ENCODE data around the gene NSD1. TPM values are rescaled to one million over a fixed set of nuclear protein-coding genes. Genes with fewer than 3 reads are reported as not detected.
A peak's percentile ranks its signal among the peaks of the same experiment; 100 is the strongest.
"Not testable (repeated sequence)": the region's sequence is repeated elsewhere in the genome, so short reads cannot be mapped to it uniquely, and the experiment has no call there.

The NSD1 gene
- total RNA-seq, 2 experiments from 2014 or later = 83.2 to 92.9 TPM

- DNase-seq; H3K27me3 Mint-ChIP-seq; CTCF ChIA-PET; H3K9me3 Mint-ChIP-seq; H3K4me3 Mint-ChIP-seq; H3K4me1 Mint-ChIP-seq; H3K27ac Mint-ChIP-seq; H3K36me3 Mint-ChIP-seq (ENCODE audit: low read depth): not testable (repeated sequence)
- POLR2A ChIA-PET = interaction anchor here (0.7 kb wide), 1 partner anchor 9 kb away, joined by 3 read pairs; no protein-coding TSS in a partner anchor
Observed at GRCh38 chr5:177177847-177178437, 44.4 kb downstream of the NSD1 start.

GRCh38 chr5:177178733-177179304 is 45.2 kb downstream of the NSD1 start:
- Mint-ChIP-seq H3K36me3 (ENCODE audit: low read depth) (peaks cover 7% of the 10 kb centered on the region), H3K27ac (no peak overlapping the region), H3K27me3 (no peaks in the 10 kb centered on the region), H3K4me3 (no peak overlapping the region), H3K9me3 (no peaks in the 10 kb centered on the region), H3K4me1 (peaks cover 4% of the 10 kb centered on the region)
- ChIA-PET CTCF (interaction anchor here (0.6 kb wide), 1 partner anchor 27 kb away, joined by 5 read pairs; no protein-coding TSS in a partner anchor), POLR2A (no interaction called here)
- DNase-seq = no peak

- peaks cover 7% of the 10 kb centered on the region for H3K36me3 Mint-ChIP-seq (ENCODE audit: low read depth)
- H3K4me3 Mint-ChIP-seq = no peak overlapping the region
- H3K27ac Mint-ChIP-seq = no peak overlapping the region
- H3K4me1 Mint-ChIP-seq = peaks cover 5% of the 10 kb centered on the region
- H3K27me3 Mint-ChIP-seq = no peaks in the 10 kb centered on the region
- POLR2A ChIA-PET = no interaction called here
- CTCF ChIA-PET = interaction anchor here (0.5 to 0.6 kb wide), 2 partner anchors 27 to 154 kb away, joined by 3 to 5 read pairs; no protein-coding TSS in a partner anchor
- no peaks in the 10 kb centered on the region for H3K9me3 Mint-ChIP-seq
- DNase-seq = no peak
Observed at GRCh38 chr5:177179431-177179830, 45.9 kb downstream of the NSD1 start.

- Mint-ChIP-seq H3K27me3 (no peaks in the 10 kb centered on the region), H3K36me3 (ENCODE audit: low read depth) (peaks cover 10% of the 10 kb centered on the region), H3K4me1 (peaks cover 5% of the 10 kb centered on the region), H3K4me3 (no peak overlapping the region), H3K27ac (no peak overlapping the region), H3K9me3 (no peaks in the 10 kb centered on the region)
- POLR2A ChIA-PET = no interaction called here
- DNase-seq = no peak
- CTCF ChIA-PET = no interaction called here
Observed at GRCh38 chr5:177183142-177183541, 49.6 kb downstream of the NSD1 start.

- H3K27me3 Mint-ChIP-seq = no peaks in the 10 kb centered on the region
- no peak for DNase-seq
- POLR2A ChIA-PET = no interaction called here
- no peak overlapping the region for H3K4me3 Mint-ChIP-seq
- peaks cover 5% of the 10 kb centered on the region for H3K4me1 Mint-ChIP-seq
- CTCF ChIA-PET = no interaction called here
- H3K36me3 Mint-ChIP-seq (ENCODE audit: low read depth) = peaks cover 10% of the 10 kb centered on the region
- no peaks in the 10 kb centered on the region for H3K9me3 Mint-ChIP-seq
- no peak overlapping the region for H3K27ac Mint-ChIP-seq
Observed at GRCh38 chr5:177183766-177184360, 50.3 kb downstream of the NSD1 start.

GRCh38 chr5:177185993-177186392 is 52.4 kb downstream of the NSD1 start:
- H3K36me3 Mint-ChIP-seq (ENCODE audit: low read depth) = peaks cover 9% of the 10 kb centered on the region
- DNase-seq = no peak
- peaks cover 6% of the 10 kb centered on the region for H3K4me1 Mint-ChIP-seq
- H3K27ac Mint-ChIP-seq = no peak overlapping the region
- ChIA-PET CTCF (interaction anchor here (1.1 kb wide), 1 partner anchor 81 kb away, joined by 5 read pairs; no protein-coding TSS in a partner anchor), POLR2A (no interaction called here)
- H3K27me3 Mint-ChIP-seq = no peaks in the 10 kb centered on the region
- no peaks in the 10 kb centered on the region for H3K9me3 Mint-ChIP-seq
- H3K4me3 Mint-ChIP-seq = no peak overlapping the region

- no peak for DNase-seq
- Mint-ChIP-seq H3K9me3 (no peaks in the 10 kb centered on the region), H3K27ac (no peak overlapping the region), H3K4me1 (peaks cover 5% of the 10 kb centered on the region), H3K4me3 (no peak overlapping the region), H3K36me3 (ENCODE audit: low read depth) (peaks cover 5% of the 10 kb centered on the region), H3K27me3 (no peaks in the 10 kb centered on the region)
- ChIA-PET POLR2A (no interaction called here), CTCF (interaction anchor here (1.1 kb wide), 1 partner anchor 80 kb away, joined by 5 read pairs; no protein-coding TSS in a partner anchor)
Observed at GRCh38 chr5:177186645-177187044, 53.1 kb downstream of the NSD1 start.

- no peak for DNase-seq
- Mint-ChIP-seq H3K9me3 (no peaks in the 10 kb centered on the region), H3K27ac (no peak overlapping the region), H3K4me1 (peaks cover 3% of the 10 kb centered on the region), H3K27me3 (no peaks in the 10 kb centered on the region), H3K4me3 (no peak overlapping the region), H3K36me3 (ENCODE audit: low read depth) (peaks cover 8% of the 10 kb centered on the region)
- CTCF ChIA-PET = interaction anchor here (1.0 to 1.1 kb wide), 2 partner anchors 12 to 15 kb away, joined by 3 read pairs; no protein-coding TSS in a partner anchor
- POLR2A ChIA-PET = no interaction called here
Observed at GRCh38 chr5:177188775-177189174, 55.2 kb downstream of the NSD1 start.

GRCh38 chr5:177189416-177189815 is 55.8 kb downstream of the NSD1 start:
- no peak for DNase-seq
- no peak overlapping the region for H3K4me3 Mint-ChIP-seq
- ChIA-PET POLR2A (no interaction called here), CTCF (no interaction called here)
- H3K9me3 Mint-ChIP-seq = no peaks in the 10 kb centered on the region
- no peak overlapping the region for H3K27ac Mint-ChIP-seq
- no peaks in the 10 kb centered on the region for H3K27me3 Mint-ChIP-seq
- peaks cover 12% of the 10 kb centered on the region for H3K36me3 Mint-ChIP-seq (ENCODE audit: low read depth)
- peaks cover 2% of the 10 kb centered on the region for H3K4me1 Mint-ChIP-seq

GRCh38 chr5:177189965-177190364 is 56.4 kb downstream of the NSD1 start:
- CTCF ChIA-PET = no interaction called here
- peak overlapping the region; percentile 19 for H3K27ac Mint-ChIP-seq
- POLR2A ChIA-PET = no interaction called here
- no peaks in the 10 kb centered on the region for H3K27me3 Mint-ChIP-seq
- no peak overlapping the region for H3K4me3 Mint-ChIP-seq
- H3K4me1 Mint-ChIP-seq = peaks cover 2% of the 10 kb centered on the region
- no peaks in the 10 kb centered on the region for H3K9me3 Mint-ChIP-seq
- H3K36me3 Mint-ChIP-seq (ENCODE audit: low read depth) = peaks cover 12% of the 10 kb centered on the region
- DNase-seq = no peak

GRCh38 chr5:177194268-177194667 is 60.7 kb downstream of the NSD1 start:
- peaks cover 10% of the 10 kb centered on the region for H3K4me1 Mint-ChIP-seq
- H3K27me3 Mint-ChIP-seq = no peaks in the 10 kb centered on the region
- ChIA-PET POLR2A (interaction anchor here (0.7 kb wide), 1 partner anchor 213 kb away, joined by 5 read pairs; no protein-coding TSS in a partner anchor), CTCF (no interaction called here)
- DNase-seq = no peak
- H3K4me3 Mint-ChIP-seq = no peak overlapping the region
- peaks cover 33% of the 10 kb centered on the region for H3K36me3 Mint-ChIP-seq (ENCODE audit: low read depth)
- no peaks in the 10 kb centered on the region for H3K9me3 Mint-ChIP-seq
- no peak overlapping the region for H3K27ac Mint-ChIP-seq

GRCh38 chr5:177195307-177195952 is 61.9 kb downstream of the NSD1 start:
- ChIA-PET CTCF (interaction anchor here (1.0 kb wide), 1 partner anchor 9 kb away, joined by 3 read pairs; no protein-coding TSS in a partner anchor), POLR2A (no interaction called here)
- DNase-seq = no peak
- Mint-ChIP-seq H3K9me3 (no peaks in the 10 kb centered on the region), H3K36me3 (ENCODE audit: low read depth) (peaks cover 36% of the 10 kb centered on the region), H3K4me3 (no peak overlapping the region), H3K4me1 (peaks cover 10% of the 10 kb centered on the region), H3K27me3 (no peaks in the 10 kb centered on the region), H3K27ac (no peak overlapping the region)

GRCh38 chr5:177198738-177199137 is 65.2 kb downstream of the NSD1 start:
- peaks cover 11% of the 10 kb centered on the region for H3K4me1 Mint-ChIP-seq
- H3K27ac Mint-ChIP-seq = peak overlapping the region; percentile 41
- H3K9me3 Mint-ChIP-seq = no peaks in the 10 kb centered on the region

More at GRCh38 chr5:177198738-177199137, 65.2 kb downstream of the NSD1 start:
- ChIA-PET CTCF (no interaction called here), POLR2A (no interaction called here)
- DNase-seq = no peak
- H3K36me3 Mint-ChIP-seq (ENCODE audit: low read depth) = peaks cover 40% of the 10 kb centered on the region
- no peaks in the 10 kb centered on the region for H3K27me3 Mint-ChIP-seq
- no peak overlapping the region for H3K4me3 Mint-ChIP-seq

All from activated CD4-positive, alpha-beta T cell treated with anti-CD3 and anti-CD28 coated beads, Interleukin-2, amount 10 ng/mL, durations not matched to agents 7 days and 5 days (primary cell).